SK-N-MC (cell line): ENCODE results near the gene CBLIF.

ENCODE experiments used
- EZH2 ChIP-seq: fragments of 200-600 bp; sonication (generic); IDR thresholded peaks from one replicate; pipeline ENCODE4 v1.6.1; 2017; ENCODE audit warnings: antibody characterized with exemption
- FOXP2 ChIP-seq: optimal IDR thresholded peaks from 2 replicates; pipeline ENCODE3; 2011; ENCODE audit warnings: mild to moderate bottlenecking, moderate library complexity; ENCODE audit not compliant: insufficient read depth; ENCODE audit errors: extremely low read length, control extremely low read depth
- POLR2AphosphoS5 ChIP-seq: IDR thresholded peaks from 2 replicates; pipeline ENCODE4 v1.6.1; 2012; ENCODE audit warnings: mild to moderate bottlenecking, low read depth, low read length, borderline replicate concordance

GRCh38 chr11:59859673-59860072 lies 14.4 kb upstream of the CBLIF start:
- no peak for TF ChIP-seq EZH2
- no peak for TF ChIP-seq POLR2AphosphoS5
- TF ChIP-seq FOXP2 = no peak
